Measurements from ENCODE around the gene RARG. TPM values are rescaled to one million over a fixed set of nuclear protein-coding genes. Genes with fewer than 3 reads are reported as not detected.

RARG gene
- total and polyA plus RNA-seq, 2 donors (not counting 3 experiments of a cell fraction or from before 2014, with no cell fraction given): 9.9 to 19.5 TPM

GRCh38 chr12:53225635-53226424, 6.2 kb downstream of the RARG start:
- no peak overlapping the region for H2AFZ ChIP-seq (ENCODE audit: low read depth, low read length)
- no peaks in the 10 kb centered on the region for H3K9me1 ChIP-seq (replicated peaks; ENCODE audit: control insufficient read depth, extremely low read depth, insufficient read depth, low read length)
- no peak for DNase-seq (ENCODE audit: low read depth, low spot score)
- H3K79me2 ChIP-seq (ENCODE audit: control insufficient read depth, insufficient read depth, low read length): no peaks in the 10 kb centered on the region
- H3K4me3 ChIP-seq (replicated peaks in 1 of 3; ENCODE audit: insufficient read depth in 1 of 3, low read depth in 1 of 3, low read length in 3 of 3): no peak overlapping the region
- TF ChIP-seq EZH2 (IDR thresholded peaks at IDR 0.05; ENCODE audit: borderline replicate concordance, low read depth, low read length, severe bottlenecking): no peak
- TF ChIP-seq MAX (IDR thresholded peaks at IDR 0.05; ENCODE audit: insufficient read depth, insufficient read length): no peak
- TF ChIP-seq MYC (IDR thresholded peaks at IDR 0.05; ENCODE audit: low read depth, low read length): no peak
- no peak for TF ChIP-seq CTCF (IDR thresholded peaks at IDR 0.05; ENCODE audit: extremely low read depth in 1 of 2, insufficient read depth in 1 of 2, low read depth in 1 of 2, low read length in 2 of 2)
- no peak for TF ChIP-seq FOS (IDR thresholded peaks at IDR 0.05; ENCODE audit: borderline replicate concordance, insufficient read depth, low read length)
- TF ChIP-seq JUN (IDR thresholded peaks at IDR 0.05; ENCODE audit: borderline replicate concordance, insufficient read depth, insufficient read length, low read depth): no peak
- no peak for TF ChIP-seq POLR2AphosphoS5 (IDR thresholded peaks at IDR 0.05; ENCODE audit: insufficient read depth, low read depth, low read length)
- TF ChIP-seq GATA2 (IDR thresholded peaks at IDR 0.05; ENCODE audit: insufficient read depth, insufficient read length, low read depth, low read length): no peak
- TF ChIP-seq POLR2A (IDR thresholded peaks at IDR 0.05; ENCODE audit: low read depth, low read length): no peak
- H4K20me1 ChIP-seq (replicated peaks; ENCODE audit: control insufficient read depth, extremely low read depth, insufficient read depth, low read length): no peaks in the 10 kb centered on the region
- intact Hi-C loops (cut with micrococcal nuclease) (no loop called here), dilution Hi-C loops (cut with MboI; ENCODE audit: extremely low pct_ligation_motif_present, low sequenced_read_pairs) (no loop called here)
- H3K27me3 ChIP-seq (ENCODE audit: control insufficient read depth in 2 of 2, insufficient read depth in 2 of 2, low read length in 2 of 2): no peaks in the 10 kb centered on the region
- no peak overlapping the region for H3K27ac ChIP-seq (ENCODE audit: insufficient read depth, low read depth, low read length)
- H3K9ac ChIP-seq (replicated peaks; ENCODE audit: extremely low read depth, insufficient read depth, low read length): no peak overlapping the region
- H3K36me3 ChIP-seq (ENCODE audit: control insufficient read depth in 2 of 2, extremely low read depth in 1 of 2, insufficient read depth in 2 of 2, low read length in 2 of 2): no peaks in the 10 kb centered on the region
- peaks cover 22% of the 10 kb centered on the region for H3K4me1 ChIP-seq (ENCODE audit: control insufficient read depth, extremely low read depth, insufficient read depth, low read length)
- ChIA-PET POLR2A (no interaction called here), CTCF (interaction anchor here (0.9 kb wide), 1 partner anchor 10 kb away, joined by 3 read pairs; no protein-coding TSS in a partner anchor)
- no TSS peak for BruUV-seq (replicated peaks)
- H3K9me3 ChIP-seq (replicated peaks; ENCODE audit: control insufficient read depth, insufficient read depth, low read length): no peaks in the 10 kb centered on the region
- H3K4me2 ChIP-seq (ENCODE audit: insufficient read depth, low read length): no peak overlapping the region
- no peak for FAIRE-seq
